HTERT RPE-1 (cell line): ENCODE results near the gene MSH5.

Experiments
- in situ Hi-C: fragments of 300-500 bp; cut with MboI; formaldehyde crosslinking; loops from 4 replicates; pipeline ENCODE4 v1.14.3; 2020; ENCODE audit warnings: low sequenced_read_pairs

Gene MSH5

GRCh38 chr6:31712296-31712695 is 27.5 kb upstream of the MSH5 start:
- in situ Hi-C loops = no loop called here

- in situ Hi-C loops = no loop called here
Observed at GRCh38 chr6:31713465-31713864, 26.3 kb upstream of the MSH5 start.

- in situ Hi-C loops = no loop called here
Observed at GRCh38 chr6:31713991-31714684, 25.7 kb upstream of the MSH5 start.

- in situ Hi-C loops = no loop called here
Observed at GRCh38 chr6:31715022-31715958, 24.5 kb upstream of the MSH5 start, which contains the start of gene LY6G6D. LY6G6D (plus strand) TSS chr6:31715348; CDS start chr6:31715356, 8 bp downstream.

- in situ Hi-C loops = no loop called here
Observed at GRCh38 chr6:31717499-31718222, 22.1 kb upstream of the MSH5 start.

GRCh38 chr6:31718265-31718664 is 21.5 kb upstream of the MSH5 start:
- in situ Hi-C loops = no loop called here

GRCh38 chr6:31719001-31719400 is 20.8 kb upstream of the MSH5 start:
- in situ Hi-C loops = no loop called here

- in situ Hi-C loops = no loop called here
Observed at GRCh38 chr6:31720196-31720770, 19.5 kb upstream of the MSH5 start.

- in situ Hi-C loops = no loop called here
Observed at GRCh38 chr6:31721351-31722020, 18.3 kb upstream of the MSH5 start, which contains the start of gene LY6G6C. LY6G6C (minus strand) TSS chr6:31721746; CDS start chr6:31721679, 67 bp downstream.

- in situ Hi-C loops = no loop called here
Observed at GRCh38 chr6:31722173-31722572, 17.6 kb upstream of the MSH5 start.

- in situ Hi-C loops = no loop called here
Observed at GRCh38 chr6:31723245-31723979, 16.4 kb upstream of the MSH5 start, which contains the start of gene MPIG6B. MPIG6B (plus strand) TSS chr6:31723373; CDS start chr6:31723384, 11 bp downstream.

GRCh38 chr6:31723980-31724691 is 15.7 kb upstream of the MSH5 start:
- in situ Hi-C loops = no loop called here

GRCh38 chr6:31725502-31726350 is 14.1 kb upstream of the MSH5 start:
- in situ Hi-C loops = no loop called here

- in situ Hi-C loops = no loop called here
Observed at GRCh38 chr6:31727034-31727716, 12.6 kb upstream of the MSH5 start.

GRCh38 chr6:31727717-31728671 is 11.8 kb upstream of the MSH5 start:
- in situ Hi-C loops = no loop called here
